ENCODE measurements around the gene LCN6.

Gene LCN6

DNA sequence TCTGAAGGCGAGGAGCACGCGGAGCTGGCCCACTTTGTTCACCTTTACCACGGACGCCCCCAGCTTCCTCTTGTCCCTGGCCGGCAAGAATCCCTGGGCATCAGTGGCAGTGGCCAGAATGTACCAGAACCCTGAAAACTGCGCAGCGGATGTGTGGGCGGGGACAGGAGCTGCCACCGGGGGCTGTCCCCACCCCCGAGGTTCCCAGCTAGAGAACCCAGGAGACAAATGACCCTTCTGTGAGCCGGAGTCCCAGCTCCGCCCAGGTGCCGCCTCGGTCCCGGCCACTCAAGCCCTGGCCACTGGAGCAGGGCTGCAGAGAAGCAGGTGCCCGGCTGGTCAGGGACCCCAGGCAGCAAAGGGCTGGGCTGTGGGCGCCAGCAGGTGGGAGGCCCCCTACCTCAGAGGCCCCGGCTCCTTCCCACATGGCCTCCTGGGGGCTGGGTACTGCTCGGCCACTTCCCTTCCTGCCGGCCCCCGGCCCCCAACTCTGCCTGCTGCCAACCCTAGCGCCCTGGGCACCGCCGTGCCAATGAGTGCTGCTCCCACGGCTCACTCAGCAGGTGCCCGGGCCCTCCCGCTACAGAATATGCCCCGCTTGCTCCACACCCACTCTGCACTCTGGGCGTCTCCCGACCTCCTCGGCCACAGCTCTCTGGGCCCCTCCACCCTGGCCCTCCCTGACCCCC, 6.3 kb downstream of the LCN6 start:
- no peak for DNase-seq

DNA sequence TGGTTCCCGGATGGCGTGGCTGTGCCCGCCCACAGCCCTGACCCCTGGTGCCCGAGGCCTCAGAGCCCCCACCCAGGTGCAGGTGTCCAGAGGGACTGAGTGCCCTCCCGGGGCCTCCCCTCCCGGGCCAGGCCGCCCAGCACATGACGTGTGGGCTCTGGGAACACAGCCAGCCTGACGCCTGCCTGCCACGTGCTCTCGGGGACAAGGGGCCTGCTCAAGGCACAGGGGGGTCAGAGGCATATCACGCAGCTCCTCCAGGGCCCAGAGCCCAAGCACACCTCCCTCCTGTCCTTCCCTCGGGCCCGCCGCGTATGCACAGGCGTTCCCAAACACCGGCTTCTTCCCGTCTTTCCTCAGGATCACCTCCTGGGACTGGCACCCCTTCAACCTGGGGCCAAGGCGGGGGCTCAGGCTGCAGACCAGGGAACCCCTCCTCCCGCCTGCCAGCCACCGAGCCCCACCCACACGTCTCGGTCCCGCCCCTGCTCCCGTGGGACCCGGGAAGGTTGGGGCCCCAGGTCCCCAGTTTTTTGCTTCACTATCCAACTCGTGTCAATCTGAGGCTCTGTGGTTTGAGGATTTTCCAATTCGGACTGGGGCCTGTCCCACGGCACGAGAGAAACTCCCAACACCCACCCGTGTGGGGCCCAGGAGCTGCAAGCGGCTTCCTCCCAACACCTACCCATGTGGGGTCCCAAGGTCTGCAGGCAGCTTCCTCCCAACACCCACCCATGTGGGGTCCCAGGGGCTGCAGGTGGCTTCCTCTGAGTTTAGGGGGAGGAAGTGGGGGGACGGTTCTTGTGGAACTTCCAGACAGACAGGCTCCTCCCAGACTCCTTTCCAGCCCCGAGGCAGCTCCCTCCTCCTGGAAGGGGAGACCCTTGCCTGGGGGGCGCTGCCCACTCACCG, 7.1 kb downstream of the LCN6 start:
- no peak for DNase-seq

DNA sequence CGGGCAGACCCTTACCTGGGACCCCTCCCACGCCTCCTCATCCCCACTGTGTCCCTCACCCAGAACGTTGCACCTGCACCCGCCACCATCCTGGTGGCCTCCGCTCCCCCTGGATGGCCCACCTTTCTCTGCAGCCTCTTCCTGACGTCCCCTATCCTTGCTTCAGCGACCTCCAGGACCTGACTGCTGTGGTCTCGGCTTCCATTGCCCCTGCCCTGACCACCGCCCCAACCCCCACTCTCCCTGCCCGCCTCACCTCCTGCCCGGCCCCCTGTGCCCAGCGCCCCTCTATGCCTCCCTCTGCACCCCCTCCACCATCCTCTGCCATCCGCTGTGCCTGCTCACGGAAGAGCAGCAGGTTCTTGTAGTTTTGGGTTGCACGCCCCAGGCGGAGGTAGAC, 7.8 kb downstream of the LCN6 start:
- no peak for DNase-seq

DNA sequence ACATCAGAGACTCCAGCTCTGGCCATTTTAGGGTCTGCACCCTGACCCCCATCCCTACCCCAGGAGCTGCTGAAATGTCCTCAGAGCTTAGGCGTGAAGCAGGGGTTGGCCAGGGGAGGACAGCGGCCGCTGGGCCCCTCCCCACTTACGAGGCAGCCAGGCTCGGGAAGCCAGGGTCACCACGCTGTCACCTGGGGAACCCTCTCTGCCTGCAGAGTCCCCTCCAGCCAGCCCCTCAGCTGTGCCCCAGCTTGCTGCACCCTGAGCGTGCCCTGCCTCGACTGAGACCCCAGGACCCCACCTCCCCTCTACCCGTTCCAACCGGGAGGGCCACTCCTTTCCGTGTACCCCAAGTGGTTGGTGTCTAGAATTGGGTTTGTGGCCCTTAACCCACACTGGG, 8.3 kb downstream of the LCN6 start:
- no peak for DNase-seq

DNA sequence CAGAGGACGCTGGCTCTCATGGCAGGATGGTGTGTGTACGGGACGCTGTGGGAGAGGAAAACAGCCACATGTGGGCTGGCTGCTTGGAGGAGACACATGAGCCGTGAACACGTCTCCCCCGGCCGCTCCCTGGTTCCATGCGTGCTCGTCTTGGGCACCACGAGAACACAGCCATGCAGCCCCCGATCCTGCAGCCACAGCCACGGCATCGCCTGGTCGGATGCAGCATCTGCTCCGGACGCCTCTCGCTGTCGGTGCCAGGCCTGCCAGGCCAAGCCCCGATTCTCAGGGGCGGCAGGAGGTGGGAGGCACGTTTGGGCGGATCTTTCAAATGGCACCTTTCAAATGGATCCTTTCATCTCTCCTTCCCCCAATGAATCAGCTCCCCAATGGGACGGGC, 8.8 kb downstream of the LCN6 start:
- no peak for DNase-seq

DNA sequence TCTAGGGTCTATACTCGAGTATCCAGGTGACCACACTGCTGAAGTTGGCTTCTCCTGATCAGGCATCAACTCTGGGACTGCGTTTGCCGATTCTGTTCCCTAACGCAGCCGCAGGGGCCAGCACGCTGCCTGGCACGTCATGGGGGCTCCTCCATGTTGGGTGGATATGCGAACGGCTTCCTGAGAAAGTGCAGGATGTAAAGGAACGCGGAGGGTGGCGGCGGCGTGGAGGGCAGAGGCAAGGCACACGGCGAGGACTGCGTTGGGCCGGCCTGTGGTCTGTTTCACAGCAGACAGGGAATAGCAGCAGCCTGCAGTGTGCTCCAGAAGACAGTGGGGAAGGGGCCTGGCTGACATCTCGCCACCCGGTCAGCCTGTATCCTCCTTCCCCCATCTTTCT, 9.4 kb downstream of the LCN6 start:
- DNase-seq: no peak

DNA sequence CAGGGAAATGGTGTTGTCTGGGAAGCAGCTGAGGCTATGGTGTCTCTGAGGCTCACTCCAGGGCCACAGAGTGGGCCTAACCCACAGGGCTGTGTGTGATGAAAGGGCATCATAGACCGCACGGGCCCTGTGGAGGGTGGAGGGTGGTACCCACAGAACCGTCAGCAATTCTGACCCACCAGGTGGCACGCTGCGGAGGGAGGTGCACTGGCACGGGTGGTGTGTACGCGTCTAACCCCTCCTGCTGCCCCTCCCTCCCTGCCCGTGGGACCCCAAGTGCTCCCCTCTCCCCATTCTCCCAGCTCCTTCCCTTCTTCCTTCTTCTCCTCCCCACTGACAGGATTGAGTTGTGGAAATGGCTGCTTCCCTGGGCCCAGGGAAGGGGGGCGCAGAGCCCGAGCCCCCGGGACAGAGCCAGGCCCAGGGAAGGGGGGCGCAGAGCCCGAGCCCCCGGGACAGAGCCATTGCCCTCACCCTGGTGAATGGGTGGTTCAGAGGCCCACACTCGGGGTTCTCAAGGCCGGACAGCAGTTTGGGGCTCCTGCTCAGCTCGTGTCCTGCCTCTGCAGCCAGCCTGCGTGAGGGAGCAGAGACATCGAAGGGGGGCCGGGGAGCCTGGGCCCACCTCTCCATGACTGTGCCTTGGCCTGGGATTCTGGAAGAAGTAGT, 12.4 kb downstream of the LCN6 start:
- DNase-seq: no peak

DNA sequence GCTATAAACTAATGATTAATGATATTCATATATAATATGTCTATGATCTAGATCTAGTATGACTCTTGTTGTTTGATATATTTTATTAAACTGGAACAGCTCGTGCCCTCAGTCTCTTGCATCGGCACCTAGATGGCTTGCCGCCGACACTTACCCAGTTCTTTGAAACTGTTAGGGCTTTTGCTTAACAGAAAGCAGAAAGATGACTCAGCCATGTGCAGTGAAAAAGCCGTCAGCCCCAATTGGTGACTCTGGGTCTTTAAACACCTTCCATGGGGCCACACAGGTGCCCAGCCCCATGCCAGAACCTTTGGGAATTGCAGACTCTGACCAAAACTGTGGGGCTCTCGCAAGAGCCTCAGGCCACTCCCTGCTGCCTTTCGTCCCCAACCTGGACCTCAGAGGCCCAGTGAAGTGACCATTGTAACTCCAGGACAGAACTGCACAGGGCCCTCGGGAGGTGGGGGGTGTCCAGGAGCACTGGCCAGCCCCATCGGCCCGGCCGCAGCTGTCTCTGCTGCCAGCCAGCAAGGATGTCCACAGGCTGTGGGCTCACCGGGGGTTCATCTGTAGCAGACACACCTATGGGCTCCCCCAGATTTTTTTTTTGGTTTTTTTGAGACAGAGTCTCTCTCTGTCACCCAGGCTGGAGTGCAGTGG, 13.4 kb downstream of the LCN6 start:
- no peak for DNase-seq

DNA sequence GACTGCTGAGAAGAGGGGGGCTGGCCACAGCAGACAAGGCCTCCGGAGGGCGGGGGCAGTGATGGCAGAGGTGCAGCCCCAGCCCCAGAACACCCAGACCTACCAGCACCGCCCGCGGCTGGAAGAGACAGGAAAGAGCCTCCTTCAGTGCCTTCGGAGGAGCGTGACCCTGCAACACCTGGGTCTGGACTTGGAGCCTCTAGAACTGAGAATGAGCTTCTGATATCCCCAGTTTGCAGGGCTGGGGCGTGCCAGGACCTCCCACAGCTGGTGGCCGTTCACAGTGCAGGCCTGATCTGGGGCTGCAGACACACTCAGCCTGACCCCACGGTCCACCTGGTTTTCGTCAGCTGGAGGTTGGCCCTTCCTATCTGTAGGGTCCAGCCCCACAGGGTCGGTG, 14.7 kb downstream of the LCN6 start:
- no peak for DNase-seq

DNA sequence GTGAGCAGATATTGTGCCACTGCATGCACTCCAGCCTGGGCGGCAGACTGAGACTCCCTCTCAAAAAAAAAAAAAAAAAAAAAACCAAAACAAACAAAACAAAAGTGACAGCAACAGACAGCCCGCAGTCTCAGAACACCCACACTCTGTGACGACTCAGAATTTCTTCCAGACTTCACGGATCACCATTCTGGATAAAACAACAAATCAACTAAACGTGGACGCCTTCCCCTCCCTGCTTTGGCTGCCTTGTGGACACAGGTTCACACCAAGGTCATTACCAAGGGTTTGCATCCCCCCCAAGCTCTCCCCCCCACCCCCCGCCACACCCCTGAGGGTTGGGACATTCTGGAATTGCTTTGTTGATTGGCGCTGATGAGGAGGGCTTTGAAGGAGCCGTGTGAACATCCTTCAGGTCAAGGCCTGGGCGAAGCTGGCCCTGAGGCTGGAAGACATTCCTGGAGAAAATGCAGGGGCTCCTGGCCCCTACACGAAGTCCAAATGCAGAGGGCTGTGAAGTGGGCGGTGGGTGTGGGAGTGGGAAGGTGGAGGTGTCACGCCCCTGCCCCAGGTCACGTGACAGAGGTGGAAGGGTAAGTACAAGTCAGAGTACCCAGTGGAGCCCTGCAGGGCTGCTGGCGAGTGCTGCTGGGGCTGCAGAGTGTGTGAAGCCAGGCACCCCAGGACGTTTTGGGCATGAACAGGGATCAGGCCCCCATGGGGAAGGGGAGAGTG, 15.7 kb downstream of the LCN6 start:
- DNase-seq: no peak

DNA sequence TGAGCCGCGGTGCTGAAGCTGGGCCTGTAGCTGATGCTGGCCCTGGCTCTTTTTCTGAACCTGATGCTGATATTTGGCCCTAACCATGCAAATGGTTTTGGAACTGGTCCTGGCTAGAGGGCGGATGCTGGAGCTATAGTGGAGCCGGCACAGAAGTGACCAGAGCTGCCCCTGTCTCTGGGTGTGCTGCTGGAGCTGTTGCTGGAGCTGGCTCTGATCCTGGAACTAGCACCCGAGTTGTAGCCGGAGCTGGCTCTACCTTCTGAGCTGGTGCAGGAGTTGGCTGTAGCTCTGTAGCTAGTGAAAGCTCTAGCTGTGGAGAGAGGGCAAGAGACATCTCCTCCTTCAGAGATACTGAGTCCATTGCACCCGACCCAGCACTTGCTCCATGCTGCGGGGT, 18.4 kb downstream of the LCN6 start:
- DNase-seq: no peak

DNA sequence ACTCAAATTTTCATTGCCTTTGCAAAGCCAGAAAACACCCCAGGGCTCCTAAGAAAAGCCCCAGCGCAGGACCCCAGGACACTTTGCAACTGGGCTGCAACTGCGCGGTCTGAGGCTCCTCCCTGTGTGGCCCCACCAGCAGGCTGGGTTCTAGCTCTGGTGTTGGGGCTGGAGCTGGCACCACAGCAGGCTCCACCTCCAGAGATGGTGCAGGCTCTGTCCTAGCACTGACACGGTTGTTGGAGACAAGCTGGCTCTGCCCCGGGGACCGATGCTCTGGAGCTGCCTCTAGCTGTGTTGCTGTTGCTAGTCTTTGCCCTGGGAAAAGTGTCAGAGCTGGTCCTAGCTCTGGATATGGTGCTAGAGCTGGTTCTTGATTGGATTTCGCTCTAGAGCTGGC, 19.2 kb downstream of the LCN6 start:
- DNase-seq: no peak

DNA sequence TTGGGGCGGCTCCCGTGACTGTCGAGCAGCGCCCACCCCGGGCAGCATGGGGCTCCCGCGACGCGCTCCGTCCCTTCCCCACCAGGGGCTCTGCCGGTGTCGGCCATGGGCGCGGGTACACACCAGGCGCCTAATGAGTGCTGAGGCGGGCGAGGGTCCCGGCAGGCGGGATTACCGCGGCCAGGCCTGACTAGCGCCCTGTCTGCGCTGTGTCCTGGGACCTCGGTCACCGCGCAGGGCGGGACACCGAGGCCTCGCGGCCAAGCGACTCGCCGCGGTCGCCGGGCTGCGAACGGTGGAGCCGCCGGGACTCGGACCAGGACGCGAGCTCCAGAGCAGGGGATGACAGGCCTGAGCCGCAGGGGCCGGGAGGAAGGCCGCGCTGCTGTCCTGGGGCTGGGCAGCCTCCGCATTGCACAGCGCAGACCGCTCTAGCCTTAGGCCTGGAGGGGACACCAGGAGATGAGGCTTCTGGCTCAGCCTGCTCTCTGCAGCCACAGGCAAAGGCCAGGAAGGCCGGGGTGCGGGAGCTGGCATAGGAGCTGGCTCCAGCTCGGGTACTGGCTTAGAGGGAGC, 19.7 kb downstream of the LCN6 start:
- no peak for DNase-seq

DNA sequence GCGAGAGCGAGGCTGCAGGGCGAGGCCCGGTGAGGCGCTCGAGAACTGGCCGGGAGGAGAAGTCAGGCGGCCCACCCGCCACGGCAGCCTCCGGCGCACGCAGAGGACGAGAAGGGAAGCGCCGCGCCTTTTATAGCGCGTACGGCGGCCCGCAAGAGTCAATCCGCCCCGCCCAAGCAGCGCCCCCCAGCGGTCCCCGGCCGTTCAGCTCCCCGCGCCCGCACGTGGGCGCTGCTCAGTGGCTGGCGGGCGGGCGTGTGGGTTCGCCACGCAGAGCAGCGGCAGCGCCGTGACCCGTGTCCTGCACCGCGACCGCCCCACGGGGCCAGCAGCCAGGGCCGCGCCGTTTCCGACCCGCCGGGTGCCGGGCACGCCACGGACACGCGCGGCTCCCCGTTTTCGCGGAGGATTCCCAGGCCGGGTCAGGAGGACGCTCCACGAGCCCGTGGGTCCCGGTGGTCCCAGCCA, 20.2 kb downstream of the LCN6 start:
- peak; percentile 39 for DNase-seq

DNA sequence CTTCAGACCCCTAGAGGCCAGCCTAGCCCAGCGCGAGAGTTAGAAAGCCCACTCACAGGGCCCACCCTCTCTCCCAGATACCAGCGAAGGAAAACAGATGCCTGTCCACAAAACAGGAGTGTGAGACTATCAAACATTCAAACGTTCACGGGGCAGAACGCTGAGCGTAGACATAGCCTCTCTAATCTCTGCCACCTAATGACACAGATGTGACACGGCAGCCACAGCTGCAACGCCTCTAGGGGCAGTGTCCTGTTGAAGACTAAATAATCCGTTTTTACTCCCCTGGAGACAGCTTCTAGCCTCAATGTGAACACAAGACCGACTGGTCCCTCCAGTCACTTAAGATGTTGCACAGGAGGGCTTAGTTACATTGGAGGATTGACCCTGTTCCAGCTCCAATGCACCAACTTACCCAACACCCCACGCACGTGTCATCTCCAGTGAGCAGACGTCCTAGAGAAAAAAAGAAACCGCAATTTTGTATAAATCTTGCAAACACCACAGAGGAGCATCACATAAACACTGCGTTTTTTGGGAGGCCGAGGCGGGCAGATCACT, 21.6 kb downstream of the LCN6 start:
- DNase-seq: no peak

DNA sequence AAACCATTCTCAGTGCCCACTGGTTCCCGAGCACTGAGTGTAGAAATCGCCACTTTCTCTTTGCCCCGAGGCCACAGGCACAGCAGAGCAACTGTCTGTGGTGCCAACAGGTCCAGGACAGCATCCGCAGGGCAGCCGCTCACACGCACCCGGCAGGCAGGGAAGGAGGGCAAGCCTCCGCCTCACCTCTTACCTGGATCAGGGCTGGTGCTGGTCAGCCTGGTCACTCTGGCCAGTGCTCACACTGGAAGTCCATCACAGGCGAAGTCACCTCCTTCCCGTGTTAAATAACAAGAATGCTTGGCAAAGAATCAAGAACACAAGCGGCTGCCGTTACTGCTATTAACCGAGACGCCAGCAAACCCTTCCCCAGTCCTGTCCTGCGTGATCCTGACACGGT, 22.2 kb downstream of the LCN6 start:
- no peak for DNase-seq

DNA sequence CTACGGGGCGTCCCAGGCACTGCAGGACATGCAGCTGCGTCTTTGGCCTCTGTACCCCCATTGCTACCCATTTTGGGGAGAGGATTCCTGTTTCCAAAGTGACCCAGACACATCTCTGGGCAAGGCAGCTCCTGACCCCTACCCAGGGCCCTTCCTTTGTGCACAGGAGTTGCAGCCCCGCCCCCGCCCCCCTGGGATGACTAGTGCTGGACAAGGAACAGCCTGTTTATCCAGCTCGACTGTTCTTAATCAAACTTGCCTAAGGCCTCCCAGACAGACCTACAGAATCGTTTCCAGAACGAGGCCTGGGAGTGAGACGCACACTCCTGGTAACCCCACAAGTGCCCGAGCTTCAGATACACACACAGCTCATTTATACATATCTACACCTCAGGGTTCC, 22.7 kb downstream of the LCN6 start:
- DNase-seq: no peak

DNA sequence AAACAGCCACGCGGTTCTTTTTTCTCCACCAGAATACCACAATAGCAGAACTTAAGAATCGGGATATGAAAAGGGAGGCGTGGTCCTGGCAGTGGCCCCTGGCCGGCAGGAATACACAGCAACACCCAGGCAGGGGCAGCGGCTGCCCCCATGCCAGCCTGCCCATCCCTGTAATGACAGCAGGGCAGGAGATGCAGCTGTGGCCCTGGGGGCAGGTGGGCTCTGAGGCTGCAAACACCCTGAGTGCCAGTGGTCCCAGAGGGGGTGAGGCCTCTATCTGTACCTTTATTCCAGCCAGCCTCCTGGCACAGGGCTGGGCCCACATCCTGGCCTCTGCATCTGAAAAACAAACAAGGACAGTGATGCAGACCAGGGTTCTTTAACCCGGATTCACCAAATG, 23.6 kb downstream of the LCN6 start:
- no peak for DNase-seq

DNA sequence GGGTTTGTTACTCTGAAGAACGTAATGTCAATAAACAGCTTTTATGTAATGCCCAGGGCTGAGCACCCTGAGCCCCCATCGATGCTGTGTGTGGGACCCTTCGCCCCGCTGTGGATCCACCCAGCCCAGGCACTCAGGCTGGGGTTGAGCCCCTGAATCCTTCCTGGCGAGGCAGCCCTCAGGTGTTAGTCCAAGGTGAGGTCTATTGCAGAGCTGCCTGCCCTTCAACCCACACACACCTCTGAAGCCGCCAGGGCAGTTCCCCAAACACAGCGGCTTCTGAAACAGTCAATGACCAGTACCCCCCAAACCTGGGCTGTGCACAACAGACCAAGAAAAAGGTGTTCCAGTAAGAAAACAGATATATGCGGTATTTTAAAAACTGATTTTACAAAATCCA, 24.3 kb downstream of the LCN6 start:
- DNase-seq: no peak

DNA sequence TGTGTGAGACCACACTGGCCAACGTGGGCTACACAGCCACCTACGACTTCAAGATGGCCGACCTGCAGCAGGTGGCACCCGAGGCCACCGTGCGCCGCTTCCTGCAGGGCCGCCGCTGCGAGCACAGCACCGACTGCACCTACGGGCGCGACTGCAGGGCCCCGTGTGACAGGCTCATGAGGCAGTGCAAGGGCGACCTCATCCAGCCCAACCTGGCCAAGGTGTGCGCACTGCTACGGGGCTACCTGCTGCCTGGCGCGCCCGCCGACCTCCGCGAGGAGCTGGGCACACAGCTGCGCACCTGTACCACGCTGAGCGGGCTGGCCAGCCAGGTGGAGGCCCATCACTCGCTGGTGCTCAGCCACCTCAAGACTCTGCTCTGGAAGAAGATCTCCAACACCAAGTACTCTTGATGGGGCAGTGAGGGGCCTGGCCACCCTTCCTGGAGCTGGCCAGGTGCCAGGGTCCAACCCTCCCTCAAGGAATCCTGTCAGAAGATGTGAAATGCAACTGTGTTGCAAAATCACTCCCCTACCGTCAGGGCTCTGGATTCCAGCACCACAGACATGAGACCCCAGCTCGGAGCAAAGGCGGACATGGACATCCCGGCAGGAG, 24.9 kb downstream of the LCN6 start:
- no peak for DNase-seq

DNA sequence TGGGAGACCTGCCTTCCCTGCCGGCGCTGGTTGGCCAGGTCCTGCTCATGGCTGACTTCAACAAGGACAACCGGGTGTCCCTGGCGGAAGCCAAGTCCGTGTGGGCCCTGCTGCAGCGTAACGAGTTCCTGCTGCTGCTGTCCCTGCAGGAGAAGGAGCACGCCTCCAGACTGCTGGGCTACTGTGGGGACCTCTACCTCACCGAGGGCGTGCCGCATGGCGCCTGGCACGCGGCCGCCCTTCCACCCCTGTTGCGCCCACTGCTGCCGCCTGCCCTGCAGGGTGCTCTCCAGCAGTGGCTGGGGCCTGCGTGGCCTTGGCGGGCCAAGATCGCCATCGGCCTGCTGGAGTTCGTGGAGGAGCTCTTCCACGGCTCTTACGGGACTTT, 25.4 kb downstream of the LCN6 start:
- no peak for DNase-seq
